ENCODE data around the gene PPT1. TPM values are rescaled to one million over a fixed set of nuclear protein-coding genes. Genes with fewer than 3 reads are reported as not detected.

Gene PPT1
- total and polyA plus RNA-seq, 2 experiments from 2014 or later = 67.4 to 202 TPM

DNA sequence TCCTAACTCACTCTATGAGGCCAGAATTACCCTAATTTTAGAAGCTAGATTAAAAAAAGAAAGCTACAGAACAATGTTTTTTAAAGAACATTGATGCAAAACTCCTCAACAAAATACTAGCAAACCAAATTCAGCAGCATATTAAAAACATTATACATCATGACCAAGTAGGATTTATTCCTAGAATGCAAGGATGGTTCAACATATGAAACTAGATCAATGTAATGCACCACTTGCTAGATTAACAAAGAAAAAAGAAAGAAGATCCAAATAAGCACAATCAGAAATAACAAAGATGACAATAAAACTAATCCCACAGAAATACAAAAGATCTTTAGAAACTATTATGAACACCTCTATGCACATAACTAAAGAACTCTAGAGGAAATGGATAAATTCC is 13.3 kb upstream of the PPT1 start:
- no peaks in the 10 kb centered on the region for H3K36me3 ChIP-seq (ENCODE audit: insufficient read depth)
- TF ChIP-seq ZNF114 (CRISPR knock-in tag; IDR thresholded peaks at IDR 0.05) (no peak), ZNF331 (CRISPR knock-in tag; IDR thresholded peaks at IDR 0.05; ENCODE audit: low read depth) (no peak), EZH2 (IDR thresholded peaks at IDR 0.05; ENCODE audit: low read depth, unreplicated experiment) (no peak), STAT1 (IDR thresholded peaks at IDR 0.05; ENCODE audit: unreplicated experiment) (no peak), NANOG (IDR thresholded peaks at IDR 0.05; ENCODE audit: borderline replicate concordance) (no peak), POLR2AphosphoS5 (IDR thresholded peaks at IDR 0.05; ENCODE audit: low read depth) (no peak), EZH2phosphoT487 (IDR thresholded peaks at IDR 0.05; ENCODE audit: unreplicated experiment) (no peak), JUNB (IDR thresholded peaks at IDR 0.05; ENCODE audit: unreplicated experiment) (no peak), CREB1 (CRISPR knock-in tag; IDR thresholded peaks at IDR 0.05; ENCODE audit: low read depth) (no peak)
- TF ChIP-seq, protein P1, sequence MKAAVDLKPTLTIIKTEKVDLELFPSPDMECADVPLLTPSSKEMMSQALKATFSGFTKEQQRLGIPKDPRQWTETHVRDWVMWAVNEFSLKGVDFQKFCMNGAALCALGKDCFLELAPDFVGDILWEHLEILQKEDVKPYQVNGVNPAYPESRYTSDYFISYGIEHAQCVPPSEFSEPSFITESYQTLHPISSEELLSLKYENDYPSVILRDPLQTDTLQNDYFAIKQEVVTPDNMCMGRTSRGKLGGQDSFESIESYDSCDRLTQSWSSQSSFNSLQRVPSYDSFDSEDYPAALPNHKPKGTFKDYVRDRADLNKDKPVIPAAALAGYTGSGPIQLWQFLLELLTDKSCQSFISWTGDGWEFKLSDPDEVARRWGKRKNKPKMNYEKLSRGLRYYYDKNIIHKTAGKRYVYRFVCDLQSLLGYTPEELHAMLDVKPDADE (IDR thresholded peaks at IDR 0.05) = no peak
- TF ChIP-seq, protein P2, sequence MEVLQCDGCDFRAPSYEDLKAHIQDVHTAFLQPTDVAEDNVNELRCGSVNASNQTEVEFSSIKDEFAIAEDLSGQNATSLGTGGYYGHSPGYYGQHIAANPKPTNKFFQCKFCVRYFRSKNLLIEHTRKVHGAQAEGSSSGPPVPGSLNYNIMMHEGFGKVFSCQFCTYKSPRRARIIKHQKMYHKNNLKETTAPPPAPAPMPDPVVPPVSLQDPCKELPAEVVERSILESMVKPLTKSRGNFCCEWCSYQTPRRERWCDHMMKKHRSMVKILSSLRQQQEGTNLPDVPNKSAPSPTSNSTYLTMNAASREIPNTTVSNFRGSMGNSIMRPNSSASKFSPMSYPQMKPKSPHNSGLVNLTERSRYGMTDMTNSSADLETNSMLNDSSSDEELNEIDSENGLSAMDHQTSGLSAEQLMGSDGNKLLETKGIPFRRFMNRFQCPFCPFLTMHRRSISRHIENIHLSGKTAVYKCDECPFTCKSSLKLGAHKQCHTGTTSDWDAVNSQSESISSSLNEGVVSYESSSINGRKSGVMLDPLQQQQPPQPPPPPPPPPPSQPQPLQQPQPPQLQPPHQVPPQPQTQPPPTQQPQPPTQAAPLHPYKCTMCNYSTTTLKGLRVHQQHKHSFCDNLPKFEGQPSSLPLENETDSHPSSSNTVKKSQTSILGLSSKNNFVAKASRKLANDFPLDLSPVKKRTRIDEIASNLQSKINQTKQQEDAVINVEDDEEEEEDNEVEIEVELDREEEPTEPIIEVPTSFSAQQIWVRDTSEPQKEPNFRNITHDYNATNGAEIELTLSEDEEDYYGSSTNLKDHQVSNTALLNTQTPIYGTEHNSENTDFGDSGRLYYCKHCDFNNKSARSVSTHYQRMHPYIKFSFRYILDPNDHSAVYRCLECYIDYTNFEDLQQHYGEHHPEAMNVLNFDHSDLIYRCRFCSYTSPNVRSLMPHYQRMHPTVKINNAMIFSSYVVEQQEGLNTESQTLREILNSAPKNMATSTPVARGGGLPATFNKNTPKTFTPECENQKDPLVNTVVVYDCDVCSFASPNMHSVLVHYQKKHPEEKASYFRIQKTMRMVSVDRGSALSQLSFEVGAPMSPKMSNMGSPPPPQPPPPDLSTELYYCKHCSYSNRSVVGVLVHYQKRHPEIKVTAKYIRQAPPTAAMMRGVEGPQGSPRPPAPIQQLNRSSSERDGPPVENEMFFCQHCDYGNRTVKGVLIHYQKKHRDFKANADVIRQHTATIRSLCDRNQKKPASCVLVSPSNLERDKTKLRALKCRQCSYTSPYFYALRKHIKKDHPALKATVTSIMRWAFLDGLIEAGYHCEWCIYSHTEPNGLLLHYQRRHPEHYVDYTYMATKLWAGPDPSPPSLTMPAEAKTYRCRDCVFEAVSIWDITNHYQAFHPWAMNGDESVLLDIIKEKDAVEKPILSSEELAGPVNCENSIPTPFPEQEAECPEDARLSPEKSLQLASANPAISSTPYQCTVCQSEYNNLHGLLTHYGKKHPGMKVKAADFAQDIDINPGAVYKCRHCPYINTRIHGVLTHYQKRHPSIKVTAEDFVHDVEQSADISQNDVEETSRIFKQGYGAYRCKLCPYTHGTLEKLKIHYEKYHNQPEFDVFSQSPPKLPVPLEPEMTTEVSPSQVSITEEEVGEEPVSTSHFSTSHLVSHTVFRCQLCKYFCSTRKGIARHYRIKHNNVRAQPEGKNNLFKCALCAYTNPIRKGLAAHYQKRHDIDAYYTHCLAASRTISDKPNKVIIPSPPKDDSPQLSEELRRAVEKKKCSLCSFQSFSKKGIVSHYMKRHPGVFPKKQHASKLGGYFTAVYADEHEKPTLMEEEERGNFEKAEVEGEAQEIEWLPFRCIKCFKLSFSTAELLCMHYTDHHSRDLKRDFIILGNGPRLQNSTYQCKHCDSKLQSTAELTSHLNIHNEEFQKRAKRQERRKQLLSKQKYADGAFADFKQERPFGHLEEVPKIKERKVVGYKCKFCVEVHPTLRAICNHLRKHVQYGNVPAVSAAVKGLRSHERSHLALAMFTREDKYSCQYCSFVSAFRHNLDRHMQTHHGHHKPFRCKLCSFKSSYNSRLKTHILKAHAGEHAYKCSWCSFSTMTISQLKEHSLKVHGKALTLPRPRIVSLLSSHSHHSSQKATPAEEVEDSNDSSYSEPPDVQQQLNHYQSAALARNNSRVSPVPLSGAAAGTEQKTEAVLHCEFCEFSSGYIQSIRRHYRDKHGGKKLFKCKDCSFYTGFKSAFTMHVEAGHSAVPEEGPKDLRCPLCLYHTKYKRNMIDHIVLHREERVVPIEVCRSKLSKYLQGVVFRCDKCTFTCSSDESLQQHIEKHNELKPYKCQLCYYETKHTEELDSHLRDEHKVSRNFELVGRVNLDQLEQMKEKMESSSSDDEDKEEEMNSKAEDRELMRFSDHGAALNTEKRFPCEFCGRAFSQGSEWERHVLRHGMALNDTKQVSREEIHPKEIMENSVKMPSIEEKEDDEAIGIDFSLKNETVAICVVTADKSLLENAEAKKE (CRISPR knock-in tag; IDR thresholded peaks at IDR 0.05) = no peak
- TF ChIP-seq, protein P3, sequence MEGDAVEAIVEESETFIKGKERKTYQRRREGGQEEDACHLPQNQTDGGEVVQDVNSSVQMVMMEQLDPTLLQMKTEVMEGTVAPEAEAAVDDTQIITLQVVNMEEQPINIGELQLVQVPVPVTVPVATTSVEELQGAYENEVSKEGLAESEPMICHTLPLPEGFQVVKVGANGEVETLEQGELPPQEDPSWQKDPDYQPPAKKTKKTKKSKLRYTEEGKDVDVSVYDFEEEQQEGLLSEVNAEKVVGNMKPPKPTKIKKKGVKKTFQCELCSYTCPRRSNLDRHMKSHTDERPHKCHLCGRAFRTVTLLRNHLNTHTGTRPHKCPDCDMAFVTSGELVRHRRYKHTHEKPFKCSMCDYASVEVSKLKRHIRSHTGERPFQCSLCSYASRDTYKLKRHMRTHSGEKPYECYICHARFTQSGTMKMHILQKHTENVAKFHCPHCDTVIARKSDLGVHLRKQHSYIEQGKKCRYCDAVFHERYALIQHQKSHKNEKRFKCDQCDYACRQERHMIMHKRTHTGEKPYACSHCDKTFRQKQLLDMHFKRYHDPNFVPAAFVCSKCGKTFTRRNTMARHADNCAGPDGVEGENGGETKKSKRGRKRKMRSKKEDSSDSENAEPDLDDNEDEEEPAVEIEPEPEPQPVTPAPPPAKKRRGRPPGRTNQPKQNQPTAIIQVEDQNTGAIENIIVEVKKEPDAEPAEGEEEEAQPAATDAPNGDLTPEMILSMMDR (conservative IDR thresholded peaks at IDR 0.05; ENCODE audit: low read depth in 2 of 2) = no peak
- TF ChIP-seq, protein P4, sequence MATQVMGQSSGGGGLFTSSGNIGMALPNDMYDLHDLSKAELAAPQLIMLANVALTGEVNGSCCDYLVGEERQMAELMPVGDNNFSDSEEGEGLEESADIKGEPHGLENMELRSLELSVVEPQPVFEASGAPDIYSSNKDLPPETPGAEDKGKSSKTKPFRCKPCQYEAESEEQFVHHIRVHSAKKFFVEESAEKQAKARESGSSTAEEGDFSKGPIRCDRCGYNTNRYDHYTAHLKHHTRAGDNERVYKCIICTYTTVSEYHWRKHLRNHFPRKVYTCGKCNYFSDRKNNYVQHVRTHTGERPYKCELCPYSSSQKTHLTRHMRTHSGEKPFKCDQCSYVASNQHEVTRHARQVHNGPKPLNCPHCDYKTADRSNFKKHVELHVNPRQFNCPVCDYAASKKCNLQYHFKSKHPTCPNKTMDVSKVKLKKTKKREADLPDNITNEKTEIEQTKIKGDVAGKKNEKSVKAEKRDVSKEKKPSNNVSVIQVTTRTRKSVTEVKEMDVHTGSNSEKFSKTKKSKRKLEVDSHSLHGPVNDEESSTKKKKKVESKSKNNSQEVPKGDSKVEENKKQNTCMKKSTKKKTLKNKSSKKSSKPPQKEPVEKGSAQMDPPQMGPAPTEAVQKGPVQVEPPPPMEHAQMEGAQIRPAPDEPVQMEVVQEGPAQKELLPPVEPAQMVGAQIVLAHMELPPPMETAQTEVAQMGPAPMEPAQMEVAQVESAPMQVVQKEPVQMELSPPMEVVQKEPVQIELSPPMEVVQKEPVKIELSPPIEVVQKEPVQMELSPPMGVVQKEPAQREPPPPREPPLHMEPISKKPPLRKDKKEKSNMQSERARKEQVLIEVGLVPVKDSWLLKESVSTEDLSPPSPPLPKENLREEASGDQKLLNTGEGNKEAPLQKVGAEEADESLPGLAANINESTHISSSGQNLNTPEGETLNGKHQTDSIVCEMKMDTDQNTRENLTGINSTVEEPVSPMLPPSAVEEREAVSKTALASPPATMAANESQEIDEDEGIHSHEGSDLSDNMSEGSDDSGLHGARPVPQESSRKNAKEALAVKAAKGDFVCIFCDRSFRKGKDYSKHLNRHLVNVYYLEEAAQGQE (IDR thresholded peaks at IDR 0.05; ENCODE audit: unreplicated experiment) = no peak
- H3K27ac Mint-ChIP-seq = no peak overlapping the region
- H3K4me3 Mint-ChIP-seq = no peak overlapping the region
- H3K36me3 Mint-ChIP-seq (ENCODE audit: low read depth) = no peaks in the 10 kb centered on the region
- 0 out of 3 replicates have a peak, but pooled peaks cover 6% of the 10 kb centered on the region for H3K9me3 Mint-ChIP-seq
- H3K4me2 ChIP-seq = no peak overlapping the region
- H3K4me1 ChIP-seq (ENCODE audit: insufficient read depth) = no peaks in the 10 kb centered on the region
- H3K27ac ChIP-seq (ENCODE audit: low read depth) = no peak overlapping the region
- 0 out of 2 replicates have a peak, but pooled peaks cover 9% of the 10 kb centered on the region for H3K9me2 ChIP-seq (ENCODE audit: insufficient read depth)
- no peak overlapping the region for H2AFZ ChIP-seq
- no peak for ATAC-seq
- no peaks in the 10 kb centered on the region for H3K79me2 ChIP-seq (replicated peaks; ENCODE audit: insufficient read depth)
- H3K27me3 ChIP-seq (ENCODE audit: insufficient read depth) = 0 out of 2 replicates have a peak, but pooled peaks cover 2% of the 10 kb centered on the region
- H3K4me3 ChIP-seq = no peak overlapping the region
- H4K20me1 ChIP-seq (replicated peaks; ENCODE audit: insufficient read depth) = no peaks in the 10 kb centered on the region
- peaks cover 4% of the 10 kb centered on the region for H3K27me3 Mint-ChIP-seq (ENCODE audit: insufficient read depth, low read depth, poor library complexity)
- no peaks in the 10 kb centered on the region for H3F3A ChIP-seq (replicated peaks; ENCODE audit: low read depth)
- no peak for DNase-seq (ENCODE audit: low spot score)
- peaks cover 6% of the 10 kb centered on the region for H3K4me1 Mint-ChIP-seq
